Measurements from ENCODE around the gene SLC34A1.

The SLC34A1 gene

GRCh38 chr5:177446200-177447065 lies 62.2 kb downstream of the SLC34A1 start, which contains the start of gene PRR7:
TSS of gene PRR7 (plus strand) at chr5:177446814. CDS start at chr5:177455068, 8,254 bp downstream.
- Histone ChIP-seq H3K27ac (ENCODE audit: extremely low read depth, low read depth, low read length) (peak within 1 kb of the TSS; percentile 60; the same call in 1 of the 2 replicates), H3K4me3 (ENCODE audit: low read depth, low read length) (peak within 1 kb of the TSS; percentile 54), H3K9me3 (ENCODE audit: control insufficient read depth, insufficient read depth, low read depth, low read length) (no peaks in the 10 kb centered on the region), H3K4me1 (ENCODE audit: control insufficient read depth, insufficient read depth, low read length) (no peaks in the 10 kb centered on the region), H3K36me3 (ENCODE audit: control insufficient read depth in 2 of 2, insufficient read depth in 1 of 2, low read length in 2 of 2) (peaks cover 0 to 13% of the 10 kb centered on the region in 2 experiments; a peak in 1 of 3 replicates)
- CTCF ChIA-PET = interaction anchor here (0.7 to 4.1 kb wide), 12 partner anchors 9 to 333 kb away, joined by 3 to 40 read pairs (median 6); no protein-coding TSS in a partner anchor
- POLR2A ChIA-PET = interaction anchor here (0.6 to 3.3 kb wide), 17 partner anchors 8 to 310 kb away, joined by 3 to 19 read pairs (median 4); partner anchors contain the start of gene GRK6
- TF ChIP-seq KLF17 (tag by site-specific recombination; IDR thresholded peaks at IDR 0.05) (peak; percentile 64), ZBTB7A (tag by site-specific recombination; IDR thresholded peaks at IDR 0.05; ENCODE audit: low read depth) (peak; percentile 29; the same call in 1 of the 2 replicates), ZBTB20 (tag by site-specific recombination; IDR thresholded peaks at IDR 0.05) (peak; percentile 80), ZNF518A (tag by site-specific recombination; conservative IDR thresholded peaks at IDR 0.05; ENCODE audit: low read depth) (no peak), ZNF146 (tag by site-specific recombination; IDR thresholded peaks at IDR 0.05) (peak; percentile 2; the same call in 1 of the 2 replicates), ZNF184 (tag by site-specific recombination; IDR thresholded peaks at IDR 0.05) (peak; percentile 67; the same call in 1 of the 2 replicates), ZBTB10 (tag by site-specific recombination; IDR thresholded peaks at IDR 0.05) (peak; percentile 88), ZNF16 (tag by site-specific recombination; IDR thresholded peaks at IDR 0.05; ENCODE audit: low read depth) (no peak), ZSCAN23 (tag by site-specific recombination; IDR thresholded peaks at IDR 0.05) (peak; percentile 33; the same call in 1 of the 2 replicates), SCRT1 (tag by site-specific recombination; IDR thresholded peaks at IDR 0.05; ENCODE audit: borderline replicate concordance) (peak; percentile 53; the same call in 1 of the 2 replicates), ZNF335 (tag by site-specific recombination; conservative IDR thresholded peaks at IDR 0.05) (peak; percentile 80), ZNF792 (tag by site-specific recombination; IDR thresholded peaks at IDR 0.05) (no peak), GLIS2 (tag by site-specific recombination; IDR thresholded peaks at IDR 0.05) (peak; percentile 96), IKZF3 (tag by site-specific recombination; IDR thresholded peaks at IDR 0.05) (0 out of 2 replicates have a peak, but pooled peaks have one; percentile 35), ZNF513 (tag by site-specific recombination; IDR thresholded peaks at IDR 0.05) (peak; percentile 35)
- TF ChIP-seq, protein P1, sequence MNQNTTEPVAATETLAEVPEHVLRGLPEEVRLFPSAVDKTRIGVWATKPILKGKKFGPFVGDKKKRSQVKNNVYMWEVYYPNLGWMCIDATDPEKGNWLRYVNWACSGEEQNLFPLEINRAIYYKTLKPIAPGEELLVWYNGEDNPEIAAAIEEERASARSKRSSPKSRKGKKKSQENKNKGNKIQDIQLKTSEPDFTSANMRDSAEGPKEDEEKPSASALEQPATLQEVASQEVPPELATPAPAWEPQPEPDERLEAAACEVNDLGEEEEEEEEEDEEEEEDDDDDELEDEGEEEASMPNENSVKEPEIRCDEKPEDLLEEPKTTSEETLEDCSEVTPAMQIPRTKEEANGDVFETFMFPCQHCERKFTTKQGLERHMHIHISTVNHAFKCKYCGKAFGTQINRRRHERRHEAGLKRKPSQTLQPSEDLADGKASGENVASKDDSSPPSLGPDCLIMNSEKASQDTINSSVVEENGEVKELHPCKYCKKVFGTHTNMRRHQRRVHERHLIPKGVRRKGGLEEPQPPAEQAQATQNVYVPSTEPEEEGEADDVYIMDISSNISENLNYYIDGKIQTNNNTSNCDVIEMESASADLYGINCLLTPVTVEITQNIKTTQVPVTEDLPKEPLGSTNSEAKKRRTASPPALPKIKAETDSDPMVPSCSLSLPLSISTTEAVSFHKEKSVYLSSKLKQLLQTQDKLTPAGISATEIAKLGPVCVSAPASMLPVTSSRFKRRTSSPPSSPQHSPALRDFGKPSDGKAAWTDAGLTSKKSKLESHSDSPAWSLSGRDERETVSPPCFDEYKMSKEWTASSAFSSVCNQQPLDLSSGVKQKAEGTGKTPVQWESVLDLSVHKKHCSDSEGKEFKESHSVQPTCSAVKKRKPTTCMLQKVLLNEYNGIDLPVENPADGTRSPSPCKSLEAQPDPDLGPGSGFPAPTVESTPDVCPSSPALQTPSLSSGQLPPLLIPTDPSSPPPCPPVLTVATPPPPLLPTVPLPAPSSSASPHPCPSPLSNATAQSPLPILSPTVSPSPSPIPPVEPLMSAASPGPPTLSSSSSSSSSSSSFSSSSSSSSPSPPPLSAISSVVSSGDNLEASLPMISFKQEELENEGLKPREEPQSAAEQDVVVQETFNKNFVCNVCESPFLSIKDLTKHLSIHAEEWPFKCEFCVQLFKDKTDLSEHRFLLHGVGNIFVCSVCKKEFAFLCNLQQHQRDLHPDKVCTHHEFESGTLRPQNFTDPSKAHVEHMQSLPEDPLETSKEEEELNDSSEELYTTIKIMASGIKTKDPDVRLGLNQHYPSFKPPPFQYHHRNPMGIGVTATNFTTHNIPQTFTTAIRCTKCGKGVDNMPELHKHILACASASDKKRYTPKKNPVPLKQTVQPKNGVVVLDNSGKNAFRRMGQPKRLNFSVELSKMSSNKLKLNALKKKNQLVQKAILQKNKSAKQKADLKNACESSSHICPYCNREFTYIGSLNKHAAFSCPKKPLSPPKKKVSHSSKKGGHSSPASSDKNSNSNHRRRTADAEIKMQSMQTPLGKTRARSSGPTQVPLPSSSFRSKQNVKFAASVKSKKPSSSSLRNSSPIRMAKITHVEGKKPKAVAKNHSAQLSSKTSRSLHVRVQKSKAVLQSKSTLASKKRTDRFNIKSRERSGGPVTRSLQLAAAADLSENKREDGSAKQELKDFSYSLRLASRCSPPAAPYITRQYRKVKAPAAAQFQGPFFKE (tag by site-specific recombination; IDR thresholded peaks at IDR 0.05; ENCODE audit: borderline replicate concordance) = 0 out of 2 replicates have a peak, but pooled peaks have one; percentile 47
- TF ChIP-seq, protein P2, sequence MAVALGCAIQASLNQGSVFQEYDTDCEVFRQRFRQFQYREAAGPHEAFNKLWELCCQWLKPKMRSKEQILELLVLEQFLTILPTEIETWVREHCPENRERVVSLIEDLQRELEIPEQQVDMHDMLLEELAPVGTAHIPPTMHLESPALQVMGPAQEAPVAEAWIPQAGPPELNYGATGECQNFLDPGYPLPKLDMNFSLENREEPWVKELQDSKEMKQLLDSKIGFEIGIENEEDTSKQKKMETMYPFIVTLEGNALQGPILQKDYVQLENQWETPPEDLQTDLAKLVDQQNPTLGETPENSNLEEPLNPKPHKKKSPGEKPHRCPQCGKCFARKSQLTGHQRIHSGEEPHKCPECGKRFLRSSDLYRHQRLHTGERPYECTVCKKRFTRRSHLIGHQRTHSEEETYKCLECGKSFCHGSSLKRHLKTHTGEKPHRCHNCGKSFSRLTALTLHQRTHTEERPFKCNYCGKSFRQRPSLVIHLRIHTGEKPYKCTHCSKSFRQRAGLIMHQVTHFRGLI (tag by site-specific recombination; IDR thresholded peaks at IDR 0.05) = no peak

Data from HEK293 (cell line).